ENCODE data around the gene APOO. TPM values are rescaled to one million over a fixed set of nuclear protein-coding genes. Genes with fewer than 3 reads are reported as not detected.

Gene APOO
- total RNA-seq, 1 donor from 2014 or later: 78.2 TPM

- DNase-seq (ENCODE audit: extremely low spot score, unreplicated experiment): no peak
- peaks cover 4% of the 10 kb centered on the region for H3K9me3 Mint-ChIP-seq
- peaks cover 14% of the 10 kb centered on the region for H3K36me3 Mint-ChIP-seq
- H3K27me3 Mint-ChIP-seq: no peaks in the 10 kb centered on the region
- TF ChIP-seq CTCF (conservative IDR thresholded peaks at IDR 0.05): no peak
- H3K4me1 Mint-ChIP-seq (ENCODE audit: unreplicated experiment): peaks cover 38% of the 10 kb centered on the region
- peak overlapping the region; percentile 82 for H3K27ac Mint-ChIP-seq
- H3K4me3 Mint-ChIP-seq: peak overlapping the region; percentile 75
Measured at GRCh38 chrX:23845351-23845817, 62.4 kb downstream of the APOO start.

- Mint-ChIP-seq H3K4me1 (ENCODE audit: unreplicated experiment) (peaks cover 42% of the 10 kb centered on the region), H3K4me3 (peak overlapping the region; percentile 51), H3K9me3 (peaks cover 4% of the 10 kb centered on the region), H3K36me3 (peaks cover 14% of the 10 kb centered on the region), H3K27ac (peak overlapping the region; percentile 82), H3K27me3 (no peaks in the 10 kb centered on the region)
- no peak for DNase-seq (ENCODE audit: extremely low spot score, unreplicated experiment)
- TF ChIP-seq CTCF (conservative IDR thresholded peaks at IDR 0.05): no peak
Measured at GRCh38 chrX:23844502-23845138, 63.1 kb downstream of the APOO start.

- Mint-ChIP-seq H3K27ac (peak overlapping the region; percentile 34), H3K4me3 (no peak overlapping the region), H3K27me3 (no peaks in the 10 kb centered on the region), H3K4me1 (ENCODE audit: unreplicated experiment) (peaks cover 42% of the 10 kb centered on the region), H3K9me3 (peaks cover 4% of the 10 kb centered on the region), H3K36me3 (peaks cover 14% of the 10 kb centered on the region)
- TF ChIP-seq CTCF (conservative IDR thresholded peaks at IDR 0.05): no peak
- DNase-seq (ENCODE audit: extremely low spot score, unreplicated experiment): no peak
Measured at GRCh38 chrX:23841847-23842522, 65.8 kb downstream of the APOO start.

- H3K9me3 Mint-ChIP-seq: peaks cover 4% of the 10 kb centered on the region
- no peak overlapping the region for H3K27ac Mint-ChIP-seq
- peaks cover 16% of the 10 kb centered on the region for H3K36me3 Mint-ChIP-seq
- no peak for DNase-seq (ENCODE audit: extremely low spot score, unreplicated experiment)
- H3K4me1 Mint-ChIP-seq (ENCODE audit: unreplicated experiment): peaks cover 41% of the 10 kb centered on the region
- no peaks in the 10 kb centered on the region for H3K27me3 Mint-ChIP-seq
- H3K4me3 Mint-ChIP-seq: no peak overlapping the region
- no peak for TF ChIP-seq CTCF (conservative IDR thresholded peaks at IDR 0.05)
Measured at GRCh38 chrX:23840674-23841073, 67.1 kb downstream of the APOO start.

- TF ChIP-seq CTCF (conservative IDR thresholded peaks at IDR 0.05): no peak
- no peak for DNase-seq (ENCODE audit: extremely low spot score, unreplicated experiment)
- peaks cover 27% of the 10 kb centered on the region for H3K4me1 Mint-ChIP-seq (ENCODE audit: unreplicated experiment)
- H3K27ac Mint-ChIP-seq: no peak overlapping the region
- no peak overlapping the region for H3K4me3 Mint-ChIP-seq
- H3K36me3 Mint-ChIP-seq: peaks cover 20% of the 10 kb centered on the region
- peaks cover 4% of the 10 kb centered on the region for H3K9me3 Mint-ChIP-seq
- H3K27me3 Mint-ChIP-seq: no peaks in the 10 kb centered on the region
Measured at GRCh38 chrX:23838953-23839352, 68.8 kb downstream of the APOO start.

Measured in type B pancreatic cell (in vitro differentiated cells).